HG02870 (cell line): ENCODE results near the gene NCOA3.
"Not testable (repeated sequence)": the region's sequence is repeated elsewhere in the genome, so short reads cannot be mapped to it uniquely, and the experiment has no call there.

Source experiments
- ATAC-seq: cut with Tn5 transposase; IDR thresholded peaks from one replicate; pipeline ENCODE4 v1.9.1; 2021; ENCODE audit warnings: mild to moderate bottlenecking, moderate library complexity; ENCODE audit not compliant: unreplicated experiment

NCOA3 gene

GRCh38 chr20:47468290-47469050, 33.2 kb upstream of the NCOA3 start:
- peak; percentile 53 for ATAC-seq

- ATAC-seq = no peak
Measured at GRCh38 chr20:47475419-47476044, 26.2 kb upstream of the NCOA3 start.

- ATAC-seq = no peak
Measured at GRCh38 chr20:47476452-47476851, 25.2 kb upstream of the NCOA3 start.

DNA sequence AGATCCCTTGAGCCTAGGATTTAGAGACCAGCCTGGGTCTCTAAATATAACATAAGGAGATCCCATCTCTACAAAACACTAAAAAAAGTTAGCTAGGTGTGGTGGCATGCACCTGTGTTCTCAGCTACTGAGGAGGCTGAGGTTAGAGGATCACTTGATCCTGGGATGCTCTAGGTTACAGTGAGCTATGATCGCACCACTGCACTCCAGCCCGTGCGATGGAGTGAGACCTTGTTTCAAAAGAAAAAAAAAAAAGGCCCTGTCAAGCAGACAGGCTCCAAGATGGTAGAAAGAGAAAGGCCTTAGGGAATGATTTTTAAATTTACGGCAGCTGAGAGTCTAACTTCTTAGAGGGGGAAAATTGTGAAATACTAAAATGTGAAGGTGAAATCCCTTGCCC, 22.6 kb upstream of the NCOA3 start:
- ATAC-seq = no peak

- ATAC-seq = no peak
Measured at GRCh38 chr20:47479506-47479905, 22.2 kb upstream of the NCOA3 start.

DNA sequence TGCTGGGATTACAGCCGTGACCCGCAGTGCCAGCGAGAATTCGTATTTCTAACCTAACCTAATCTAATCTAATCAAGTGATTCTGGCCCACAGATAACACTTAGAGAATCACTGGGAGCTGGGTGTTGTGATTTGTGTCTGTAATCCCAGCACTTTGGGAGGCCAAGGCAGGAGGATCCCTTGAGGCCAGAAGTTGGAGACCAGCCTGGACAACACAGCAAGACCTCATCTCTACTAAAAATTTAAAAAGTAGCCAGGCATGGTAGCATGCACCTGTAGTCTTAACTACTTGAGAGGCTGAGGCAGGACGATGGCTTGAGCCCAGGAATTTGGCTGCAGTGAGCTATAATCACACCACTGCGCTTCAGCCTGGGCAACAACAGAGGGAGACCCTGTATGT, 21.4 kb upstream of the NCOA3 start:
- no peak for ATAC-seq

DNA sequence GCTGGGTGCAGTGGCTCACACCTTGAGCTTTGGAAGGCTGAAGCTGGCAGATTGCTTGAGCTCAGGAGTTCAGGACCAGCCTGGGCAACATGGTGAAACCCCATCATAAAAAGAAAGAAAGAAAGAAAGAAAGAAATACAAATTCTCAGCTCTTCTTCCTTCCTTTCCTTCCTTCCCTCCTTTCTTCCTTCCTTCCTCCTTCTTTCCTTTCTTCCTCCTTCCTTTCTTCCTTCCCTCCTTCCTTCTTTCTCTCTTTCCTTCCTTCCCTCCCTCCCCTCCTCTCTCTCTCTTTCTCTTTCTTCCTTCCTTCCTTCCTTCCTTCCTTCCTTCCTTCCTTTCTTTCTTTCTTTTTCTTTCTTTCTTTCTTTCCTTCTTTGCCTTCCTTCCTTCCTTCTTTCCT, 21.0 kb upstream of the NCOA3 start:
- no peak for ATAC-seq

GRCh38 chr20:47481330-47482216, 20.1 kb upstream of the NCOA3 start:
- no peak for ATAC-seq

DNA sequence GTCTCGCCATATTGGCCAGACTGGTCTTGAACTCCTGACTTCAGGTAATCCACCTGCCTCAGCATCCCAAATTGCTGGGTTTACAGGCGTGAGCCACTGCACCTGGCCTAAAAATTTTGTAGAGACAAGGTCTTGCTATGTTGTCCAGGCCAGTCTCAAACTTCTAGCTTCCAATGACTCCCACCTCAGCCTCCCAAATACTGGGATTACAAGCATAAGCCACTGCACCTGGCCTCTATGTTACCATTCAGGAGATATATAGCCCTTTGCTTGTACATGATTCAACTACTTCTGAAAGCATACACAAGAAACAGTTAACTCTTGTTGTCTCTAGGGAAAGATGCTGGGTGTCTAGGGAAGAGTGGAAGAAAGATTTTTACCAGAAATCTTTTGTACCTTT, 19.0 kb upstream of the NCOA3 start:
- no peak for ATAC-seq

GRCh38 chr20:47484303-47484702, 17.4 kb upstream of the NCOA3 start:
- ATAC-seq = no peak

- peak; percentile 75 for ATAC-seq
Measured at GRCh38 chr20:47487175-47487917, 14.3 kb upstream of the NCOA3 start.

GRCh38 chr20:47489448-47489872, 12.2 kb upstream of the NCOA3 start:
- no peak for ATAC-seq

DNA sequence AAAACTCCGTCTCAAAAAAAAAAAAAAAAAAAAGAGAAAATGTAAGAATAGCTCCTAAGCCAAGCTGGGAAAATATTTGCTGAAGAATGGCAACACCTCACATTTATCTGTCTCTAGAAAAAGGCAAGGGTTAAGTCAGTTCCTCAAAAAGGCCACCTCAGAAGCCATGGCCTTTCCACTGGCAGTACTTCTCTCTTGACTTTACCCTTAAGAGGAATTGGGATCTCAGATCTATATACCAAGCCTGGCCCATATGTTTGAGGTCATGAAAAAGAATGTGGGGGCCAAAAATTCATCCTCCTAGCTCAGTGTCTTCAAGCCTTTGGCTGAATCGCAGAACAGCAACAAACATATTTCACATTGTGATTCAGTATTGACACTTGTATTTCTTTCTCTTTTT, 10.9 kb upstream of the NCOA3 start:
- ATAC-seq = no peak

GRCh38 chr20:47492284-47492683, 9.4 kb upstream of the NCOA3 start:
- no peak for ATAC-seq

DNA sequence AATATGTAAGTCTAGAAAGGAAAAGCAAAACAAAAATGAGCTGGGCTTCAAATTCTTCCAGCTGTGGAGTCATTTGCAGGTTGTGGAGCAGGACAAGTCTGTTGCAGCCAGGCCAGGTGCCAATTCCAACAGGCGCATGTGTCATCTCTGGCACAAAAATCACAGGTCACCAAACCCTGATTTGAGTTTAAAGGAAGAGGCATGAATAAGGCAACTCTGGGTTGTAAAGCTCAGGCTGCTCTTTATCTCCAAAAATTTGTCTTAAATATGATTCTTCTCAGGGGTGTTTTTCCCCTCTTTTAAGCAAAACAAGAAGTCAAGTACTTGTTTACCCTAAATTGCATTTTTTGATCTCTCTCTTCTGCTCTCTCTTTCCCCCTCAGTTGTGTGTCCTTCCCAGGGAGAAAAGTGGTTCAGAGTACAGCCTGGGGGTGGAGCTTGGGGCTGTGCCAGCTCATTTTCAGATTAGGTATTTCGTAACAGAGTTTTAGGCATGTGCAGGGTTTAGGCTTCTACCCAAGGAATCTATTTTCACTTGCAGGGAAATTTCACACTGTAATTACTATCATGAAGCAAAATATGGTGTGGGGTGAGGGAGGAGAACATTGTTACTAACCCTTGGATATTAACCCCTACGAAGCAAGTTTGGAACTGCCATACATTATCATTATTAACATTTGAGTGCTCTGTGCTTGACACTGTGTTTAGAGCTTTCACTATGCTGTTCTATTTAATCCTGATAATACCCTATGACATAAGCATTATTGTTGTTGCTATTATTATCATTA, 8.3 kb upstream of the NCOA3 start:
- ATAC-seq = no peak

DNA sequence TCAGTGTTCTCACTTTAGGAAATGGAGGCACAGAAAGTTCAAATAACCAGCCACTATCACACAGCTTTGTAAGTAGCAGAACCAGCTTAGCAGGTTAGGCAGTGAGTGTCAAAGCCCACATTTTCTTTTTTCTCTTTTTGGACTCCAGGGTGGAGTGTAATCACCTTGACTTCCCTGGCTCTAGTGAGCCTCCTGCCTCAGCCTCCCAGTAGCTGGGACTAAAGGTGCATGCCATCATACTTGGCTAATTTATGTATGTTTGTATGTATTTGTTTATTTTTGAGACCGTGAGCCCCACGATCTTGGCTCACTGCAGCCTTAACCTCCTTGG, 7.8 kb upstream of the NCOA3 start:
- no peak for ATAC-seq

GRCh38 chr20:47494606-47495005, 7.1 kb upstream of the NCOA3 start:
- not testable (repeated sequence) for ATAC-seq

DNA sequence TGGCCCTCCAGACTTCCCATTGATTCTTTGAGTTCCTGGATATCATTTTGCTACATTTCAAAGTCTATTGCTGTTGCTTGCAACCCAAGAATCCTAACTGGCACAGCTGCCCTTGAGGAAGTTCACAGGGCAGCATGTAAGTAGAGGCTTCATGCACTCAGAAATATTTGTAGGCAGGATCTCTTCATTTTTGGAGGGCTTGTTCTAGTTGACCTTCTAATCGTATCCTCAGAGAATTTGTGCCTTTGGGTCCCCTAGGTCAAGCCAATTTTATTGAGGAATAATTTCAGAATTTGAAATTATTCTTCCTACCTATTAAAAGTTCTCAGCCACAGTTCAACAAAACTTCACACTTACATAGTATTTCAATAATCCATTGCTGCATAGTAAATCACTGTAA, 5.6 kb upstream of the NCOA3 start:
- ATAC-seq = no peak

DNA sequence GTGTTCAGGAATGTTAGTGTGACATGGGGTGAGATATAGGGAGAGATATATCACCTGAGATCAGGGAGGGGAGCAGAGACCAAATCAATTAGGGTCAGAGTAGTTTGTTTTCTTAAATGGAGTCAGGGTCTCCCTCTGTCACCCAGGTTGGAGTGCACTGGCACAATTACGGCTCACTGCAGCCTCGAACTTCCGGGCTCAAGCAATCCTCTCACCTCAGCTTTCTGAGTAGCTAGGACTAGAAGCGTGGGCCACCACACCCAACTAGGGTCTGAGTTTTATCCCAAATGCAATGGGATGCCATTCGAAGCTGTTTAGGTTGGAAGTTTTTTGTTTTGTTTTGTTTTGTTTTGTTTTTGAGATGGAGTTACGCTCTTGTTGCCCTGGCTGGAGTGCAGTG, 3.1 kb upstream of the NCOA3 start:
- ATAC-seq = no peak

DNA sequence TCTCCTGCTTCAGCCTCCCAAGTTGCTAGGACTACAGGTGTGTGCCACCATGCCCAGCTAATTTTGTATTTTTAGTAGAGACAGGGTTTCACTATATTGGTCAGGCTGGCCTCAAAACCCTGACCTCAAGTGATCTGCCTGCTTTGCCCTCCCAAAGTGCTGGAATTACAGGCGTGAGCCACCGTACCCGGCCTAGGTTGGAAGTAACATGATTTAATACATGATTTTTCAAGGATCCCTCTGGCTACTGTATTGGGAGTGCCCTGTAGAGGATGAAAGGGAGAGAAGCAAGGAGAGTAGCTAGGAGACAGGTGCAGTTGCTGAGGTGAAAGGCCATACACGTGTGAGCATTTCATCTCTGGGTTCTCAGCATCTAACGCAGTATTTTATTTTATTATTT, 2.6 kb upstream of the NCOA3 start:
- no peak for ATAC-seq
